Endothelial cell of umbilical vein (primary cell): ENCODE measurements around the gene DUS1L.

ENCODE experiments used
- CTCF ChIP-seq, 2 donors: IDR thresholded peaks; 1 replicate in 1 of 2; 2 replicates in 1 of 2; pipeline ENCODE4 v1.5.1; 2011; ENCODE audit warnings: low read length in 2 of 2, mild to moderate bottlenecking in 2 of 2, moderate library complexity in 2 of 2, control low read depth in 1 of 2, inconsistent platforms in 1 of 2, low read depth in 1 of 2; ENCODE audit not compliant: insufficient read depth in 1 of 2; ENCODE audit errors: extremely low read depth in 1 of 2
- EZH2 ChIP-seq: IDR thresholded peaks from 2 replicates; pipeline ENCODE4 v1.6.1; 2012; ENCODE audit warnings: borderline replicate concordance, low read depth, mild to moderate bottlenecking, moderate library complexity, low read length, inconsistent platforms; ENCODE audit not compliant: severe bottlenecking
- POLR2A ChIP-seq: IDR thresholded peaks from 2 replicates; pipeline ENCODE4 v1.6.1; 2012; ENCODE audit warnings: low read depth, mild to moderate bottlenecking, control low read depth, low read length
- POLR2AphosphoS5 ChIP-seq: IDR thresholded peaks from 2 replicates; pipeline ENCODE4 v1.6.1; 2012; ENCODE audit warnings: low read depth, mild to moderate bottlenecking, control low read depth, low read length, moderate library complexity; ENCODE audit not compliant: insufficient read depth

DNA sequence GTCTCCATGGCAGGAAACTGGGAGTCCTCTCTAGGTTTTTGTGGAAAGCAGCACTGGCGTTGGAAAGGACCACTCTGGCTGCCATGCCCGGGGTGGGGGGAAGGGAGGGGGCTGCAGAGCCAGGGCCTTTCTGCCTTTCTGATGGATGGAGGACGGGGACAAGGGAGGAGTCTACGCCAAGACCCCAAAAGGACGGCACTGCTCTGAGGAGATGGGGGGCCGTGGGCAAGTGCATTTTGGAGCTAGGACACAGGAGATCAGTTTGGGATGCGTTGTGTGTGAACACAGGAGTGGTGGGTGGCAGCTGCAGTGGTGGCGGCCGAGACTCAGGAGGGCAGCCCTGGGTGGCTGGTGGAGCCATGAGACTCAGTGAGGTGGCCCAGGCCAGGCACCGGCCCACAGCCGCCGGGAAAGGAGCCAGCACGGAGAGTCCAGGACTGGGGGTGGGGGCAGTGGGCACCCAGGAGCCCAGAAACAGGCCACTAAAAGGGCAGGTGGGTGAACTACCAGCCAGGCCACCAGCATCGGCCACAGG, 45.0 kb downstream of the DUS1L start:
- TF ChIP-seq CTCF (IDR thresholded peaks at IDR 0.05; ENCODE audit: extremely low read depth in 1 of 2, insufficient read depth in 1 of 2, low read depth in 1 of 2, low read length in 2 of 2) (no peak), POLR2A (no peak), POLR2AphosphoS5 (no peak), EZH2 (no peak)
